HG03342 (cell line): Measurements from ENCODE around the gene TMA7B.

Experiments
- ATAC-seq: cut with Tn5 transposase; IDR thresholded peaks from one replicate; pipeline ENCODE4 v1.9.1; 2021; ENCODE audit warnings: mild to moderate bottlenecking, moderate library complexity; ENCODE audit not compliant: unreplicated experiment

TMA7B gene

GRCh38 chr22:39997939-39998726 lies 37.9 kb downstream of the TMA7B start:
- ATAC-seq: no peak

DNA sequence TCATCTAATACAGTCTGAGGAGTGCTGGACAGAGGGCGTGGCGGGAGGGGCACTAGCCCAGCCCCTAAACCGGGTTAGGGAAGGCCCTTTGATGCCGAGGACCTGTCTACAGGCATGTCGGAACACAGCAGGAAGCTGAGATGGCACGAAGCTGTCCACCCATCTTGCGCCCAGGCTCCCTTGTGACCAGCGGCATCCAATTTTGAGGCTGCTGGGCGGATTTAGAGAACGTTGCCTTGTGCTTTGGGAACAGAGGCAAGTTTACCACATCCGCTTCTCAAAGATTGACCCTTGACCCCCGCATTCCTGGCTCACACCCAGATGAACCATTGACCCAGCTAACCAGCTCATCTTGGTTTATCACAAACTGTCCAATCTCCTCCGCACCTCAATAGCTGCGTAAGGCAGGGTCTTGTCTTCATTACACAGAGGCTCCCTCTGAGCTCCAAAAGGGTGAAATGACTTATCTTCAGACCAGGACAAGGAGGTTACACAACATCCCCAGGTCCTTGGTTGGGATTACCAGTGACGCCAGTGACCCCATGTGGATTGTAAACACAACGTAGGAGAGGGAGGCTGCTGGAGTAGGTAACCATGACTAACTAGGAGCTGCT lies 39.1 kb downstream of the TMA7B start:
- ATAC-seq: no peak

- ATAC-seq: no peak
These were observed 40.0 kb downstream of the TMA7B start for GRCh38 chr22:40000171-40000570.

GRCh38 chr22:40001106-40001505 lies 40.9 kb downstream of the TMA7B start:
- no peak for ATAC-seq

DNA sequence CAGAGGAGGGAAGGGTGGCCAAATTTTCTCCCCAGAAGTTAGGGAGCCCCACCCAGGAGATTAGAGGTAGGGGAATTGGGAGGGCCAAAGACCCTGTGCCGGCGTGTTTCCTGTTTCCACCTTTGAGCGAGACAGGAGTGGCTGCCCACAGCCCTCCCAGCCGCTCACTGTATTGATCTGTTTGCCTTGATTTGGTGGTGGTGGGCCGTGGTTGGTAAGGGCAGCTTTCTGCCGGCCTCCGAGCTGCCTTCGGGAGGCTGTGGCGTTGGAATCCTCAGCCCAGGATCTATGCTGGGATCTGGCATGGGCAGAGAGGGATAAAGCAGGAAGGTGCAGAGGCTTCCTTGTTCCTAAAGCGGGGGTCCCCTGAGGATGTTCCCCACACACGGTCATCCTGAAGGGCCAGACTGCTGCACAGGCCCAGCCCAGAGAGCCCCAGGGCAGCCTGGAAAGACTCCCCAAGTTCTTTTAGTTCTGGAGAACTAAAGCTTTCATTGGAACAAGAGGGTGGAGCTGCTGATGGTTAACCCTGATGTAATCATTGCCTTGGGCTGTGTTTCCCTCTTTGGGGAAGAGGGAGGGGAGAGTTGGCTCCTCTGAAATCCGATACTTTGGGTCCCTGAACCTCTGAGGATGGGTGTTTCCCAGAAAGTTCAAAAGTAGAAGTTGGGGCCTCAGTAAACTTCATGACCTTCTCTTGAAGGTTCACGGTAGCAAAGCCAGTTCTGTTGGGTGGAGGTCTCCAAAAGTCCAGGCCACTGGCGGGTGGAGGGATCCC lies 41.8 kb downstream of the TMA7B start:
- ATAC-seq: no peak

- ATAC-seq: no peak
These were observed 42.9 kb downstream of the TMA7B start for GRCh38 chr22:40002935-40003715.

GRCh38 chr22:40004836-40005235 lies 44.6 kb downstream of the TMA7B start:
- no peak for ATAC-seq

- no peak for ATAC-seq
These were observed 46.4 kb downstream of the TMA7B start for GRCh38 chr22:40006641-40007040.

- no peak for ATAC-seq
These were observed 47.9 kb downstream of the TMA7B start for GRCh38 chr22:40007853-40008710.

DNA sequence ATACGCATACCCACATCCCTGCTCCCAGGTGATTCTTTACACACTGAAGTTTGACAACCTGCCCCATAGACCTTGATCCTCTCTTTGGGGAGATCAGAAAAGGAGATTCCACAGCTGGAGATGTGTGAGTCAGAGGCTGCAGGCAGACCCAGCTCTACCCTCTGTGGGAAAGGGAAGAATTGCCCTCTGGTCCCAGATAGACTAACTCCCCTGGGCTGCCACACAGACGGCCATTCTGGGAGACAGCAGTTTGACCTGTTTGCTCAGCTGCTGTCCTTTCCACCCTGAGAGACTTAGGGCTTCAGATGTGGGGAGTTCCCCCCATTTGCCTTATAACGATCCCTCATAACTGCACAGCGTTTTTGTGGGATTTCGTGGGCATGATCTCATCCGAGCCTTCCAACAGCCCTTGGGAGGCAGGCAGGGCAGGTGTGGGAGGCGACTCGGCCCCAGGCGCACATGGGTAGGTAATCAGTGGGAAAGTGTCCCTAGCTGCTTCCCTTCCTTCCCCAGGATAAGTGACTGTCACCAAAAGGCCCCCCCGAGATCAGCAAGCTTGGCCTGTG lies 48.6 kb downstream of the TMA7B start:
- ATAC-seq: no peak

DNA sequence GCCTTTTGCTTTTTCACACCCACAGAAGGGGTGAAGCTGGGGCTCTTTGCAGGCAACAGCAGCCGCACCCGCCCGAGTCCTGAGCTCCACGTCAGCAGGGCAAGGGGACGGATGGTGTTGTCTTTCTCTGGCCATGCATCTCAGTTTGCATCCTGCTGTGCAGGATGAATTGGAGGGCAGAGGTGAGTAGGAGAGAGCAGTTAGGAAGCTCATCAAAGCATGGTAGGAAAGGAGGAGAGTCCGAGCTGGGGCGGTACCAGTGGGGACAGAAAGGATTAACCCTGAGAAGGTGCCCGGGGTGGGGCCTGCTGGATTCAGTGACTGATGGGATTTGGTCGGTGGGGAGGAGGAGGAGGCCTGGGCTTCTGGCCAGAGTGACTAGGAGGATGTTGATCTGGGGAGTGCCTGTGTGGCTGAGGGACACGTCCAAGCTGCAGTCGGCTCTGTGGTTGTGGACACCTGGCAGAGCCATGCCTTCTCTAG lies 49.1 kb downstream of the TMA7B start:
- no peak for ATAC-seq

- ATAC-seq: no peak
These were observed 49.9 kb downstream of the TMA7B start for GRCh38 chr22:40009951-40010671.

DNA sequence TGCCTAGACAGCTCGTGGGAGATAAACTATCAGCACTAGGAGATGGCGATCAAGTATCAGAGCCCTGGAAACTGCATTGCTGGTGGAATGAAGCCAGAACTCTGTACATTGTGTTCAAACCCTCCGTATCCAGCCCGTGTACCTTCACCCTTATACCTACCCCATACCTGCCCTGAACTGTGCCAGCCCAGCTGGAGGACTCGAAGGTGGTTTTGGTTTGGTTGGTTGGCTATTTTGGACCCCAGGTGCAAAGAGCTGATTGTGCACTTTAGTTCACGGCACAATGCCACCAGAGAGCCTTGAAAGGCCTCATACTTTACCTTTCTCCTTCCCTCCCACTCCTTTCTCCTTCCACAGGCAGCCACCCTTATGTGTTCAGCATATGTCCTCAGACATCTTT lies 50.5 kb downstream of the TMA7B start:
- no peak for ATAC-seq
